Tibial nerve (tissue), 4 donors: ENCODE results near the gene TMEM181.

Experiments
- EP300 ChIP-seq, 2 donors: sonication (generic); formaldehyde crosslinking; IDR thresholded peaks; one replicate each; pipeline ENCODE4 v1.6.1; 2017; ENCODE audit warnings: antibody characterized with exemption in 2 of 2, mild to moderate bottlenecking in 1 of 2
- POLR2A ChIP-seq, 2 donors: fragments of 450-650 bp; IDR thresholded peaks; one replicate each; pipeline ENCODE4 v1.6.1; 2017; ENCODE audit warnings: antibody characterized with exemption in 2 of 2, mild to moderate bottlenecking in 2 of 2, moderate library complexity in 2 of 2
- TF ChIP-seq, protein P1 (sequence below), 5 experiments: fragments of 200-600 bp in 3 of 5; fragments of 450-650 bp in 2 of 5; sonication (generic) in 3 of 5; IDR thresholded peaks; one replicate each; pipeline ENCODE4 v1.5.1; 2016 to 2019; ENCODE audit warnings: antibody characterized with exemption in 5 of 5, mild to moderate bottlenecking in 3 of 5, moderate library complexity in 2 of 5

DNA sequence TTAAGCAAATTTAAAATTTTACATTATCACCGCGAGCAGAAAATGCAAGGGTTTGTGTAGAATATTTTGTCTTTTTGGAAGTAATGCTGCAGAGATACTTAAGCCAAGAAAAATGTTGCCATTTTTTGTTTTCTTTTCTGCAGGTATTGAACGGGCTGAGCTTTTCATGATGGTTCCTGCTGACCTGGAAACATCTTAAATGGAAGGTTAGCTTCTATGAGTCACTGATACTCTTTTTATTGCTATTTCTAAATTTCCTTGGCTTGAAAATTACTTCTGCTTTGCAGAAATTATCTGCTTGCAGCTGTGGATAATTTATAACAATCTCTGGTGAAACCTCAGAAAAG, 102.7 kb downstream of the TMEM181 start:
- TF ChIP-seq, protein P1, sequence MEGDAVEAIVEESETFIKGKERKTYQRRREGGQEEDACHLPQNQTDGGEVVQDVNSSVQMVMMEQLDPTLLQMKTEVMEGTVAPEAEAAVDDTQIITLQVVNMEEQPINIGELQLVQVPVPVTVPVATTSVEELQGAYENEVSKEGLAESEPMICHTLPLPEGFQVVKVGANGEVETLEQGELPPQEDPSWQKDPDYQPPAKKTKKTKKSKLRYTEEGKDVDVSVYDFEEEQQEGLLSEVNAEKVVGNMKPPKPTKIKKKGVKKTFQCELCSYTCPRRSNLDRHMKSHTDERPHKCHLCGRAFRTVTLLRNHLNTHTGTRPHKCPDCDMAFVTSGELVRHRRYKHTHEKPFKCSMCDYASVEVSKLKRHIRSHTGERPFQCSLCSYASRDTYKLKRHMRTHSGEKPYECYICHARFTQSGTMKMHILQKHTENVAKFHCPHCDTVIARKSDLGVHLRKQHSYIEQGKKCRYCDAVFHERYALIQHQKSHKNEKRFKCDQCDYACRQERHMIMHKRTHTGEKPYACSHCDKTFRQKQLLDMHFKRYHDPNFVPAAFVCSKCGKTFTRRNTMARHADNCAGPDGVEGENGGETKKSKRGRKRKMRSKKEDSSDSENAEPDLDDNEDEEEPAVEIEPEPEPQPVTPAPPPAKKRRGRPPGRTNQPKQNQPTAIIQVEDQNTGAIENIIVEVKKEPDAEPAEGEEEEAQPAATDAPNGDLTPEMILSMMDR (IDR thresholded peaks at IDR 0.05): no peak
- TF ChIP-seq POLR2A (IDR thresholded peaks at IDR 0.05): no peak
- no peak for TF ChIP-seq EP300 (IDR thresholded peaks at IDR 0.05)
